22Rv1 (cell line): Measurements from ENCODE around the gene GSK3B.
"Not testable (repeated sequence)": the region's sequence is repeated elsewhere in the genome, so short reads cannot be mapped to it uniquely, and the experiment has no call there.

Experiments
- CTCF ChIP-seq: fragments of 450-650 bp; IDR thresholded peaks from 2 replicates; pipeline ENCODE4 v1.5.1; 2017; ENCODE audit warnings: mild to moderate bottlenecking
- ZFX ChIP-seq: fragments of 450-650 bp; IDR thresholded peaks from 2 replicates; pipeline ENCODE4 v1.6.1; 2017; ENCODE audit warnings: antibody characterized with exemption, borderline replicate concordance

GRCh38 chr3:120053647-120054046 is 40.6 kb downstream of the GSK3B start:
- not testable (repeated sequence) for TF ChIP-seq CTCF, ZFX
